GM19438 (cell line): ENCODE data around the gene MLPH.
"Not testable (repeated sequence)": the region's sequence is repeated elsewhere in the genome, so short reads cannot be mapped to it uniquely, and the experiment has no call there.

ENCODE experiments used
- ATAC-seq: cut with Tn5 transposase; IDR thresholded peaks from one replicate; pipeline ENCODE4 v1.9.1; 2021; ENCODE audit warnings: low read depth; ENCODE audit not compliant: unreplicated experiment

Gene MLPH

GRCh38 chr2:237457388-237457941 lies 29.6 kb upstream of the MLPH start:
- no peak for ATAC-seq

- ATAC-seq, result no peak
Measured at GRCh38 chr2:237458519-237458918, 28.5 kb upstream of the MLPH start.

- ATAC-seq, result no peak
Measured at GRCh38 chr2:237459226-237459625, 27.8 kb upstream of the MLPH start.

GRCh38 chr2:237459741-237460174 lies 27.3 kb upstream of the MLPH start:
- ATAC-seq, result no peak

DNA sequence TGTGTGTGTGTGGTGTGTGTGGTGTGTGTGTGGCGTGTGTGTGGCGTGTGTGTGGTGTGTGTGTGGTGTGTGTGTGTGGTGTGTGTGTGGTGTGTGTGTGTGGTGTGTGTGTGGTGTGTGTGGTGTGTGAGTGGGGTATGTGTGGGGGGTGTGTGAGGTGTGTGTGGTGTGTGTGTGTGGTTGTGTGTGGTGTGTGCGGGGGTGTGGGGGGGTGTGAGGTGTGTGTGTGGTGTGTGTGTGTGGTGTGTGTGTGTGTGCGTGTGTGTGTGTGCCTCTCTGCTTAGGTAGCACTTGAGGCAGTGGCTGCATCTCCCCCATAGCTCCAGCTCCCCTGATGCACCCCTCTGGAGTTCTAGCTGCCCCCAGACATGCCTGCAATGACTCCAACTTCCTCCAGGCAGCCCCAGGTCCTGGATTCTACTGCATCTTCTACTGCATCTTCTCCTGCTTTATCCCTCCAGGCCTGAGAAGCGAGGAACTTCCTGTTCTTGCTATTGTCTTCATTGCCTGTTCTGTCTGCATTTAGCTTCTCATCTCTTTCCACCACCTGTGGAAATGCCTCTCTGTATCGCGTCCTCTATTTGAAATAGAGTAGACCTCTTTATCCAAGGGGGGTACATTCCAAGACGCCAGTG lies 22.2 kb upstream of the MLPH start:
- ATAC-seq, result no peak

DNA sequence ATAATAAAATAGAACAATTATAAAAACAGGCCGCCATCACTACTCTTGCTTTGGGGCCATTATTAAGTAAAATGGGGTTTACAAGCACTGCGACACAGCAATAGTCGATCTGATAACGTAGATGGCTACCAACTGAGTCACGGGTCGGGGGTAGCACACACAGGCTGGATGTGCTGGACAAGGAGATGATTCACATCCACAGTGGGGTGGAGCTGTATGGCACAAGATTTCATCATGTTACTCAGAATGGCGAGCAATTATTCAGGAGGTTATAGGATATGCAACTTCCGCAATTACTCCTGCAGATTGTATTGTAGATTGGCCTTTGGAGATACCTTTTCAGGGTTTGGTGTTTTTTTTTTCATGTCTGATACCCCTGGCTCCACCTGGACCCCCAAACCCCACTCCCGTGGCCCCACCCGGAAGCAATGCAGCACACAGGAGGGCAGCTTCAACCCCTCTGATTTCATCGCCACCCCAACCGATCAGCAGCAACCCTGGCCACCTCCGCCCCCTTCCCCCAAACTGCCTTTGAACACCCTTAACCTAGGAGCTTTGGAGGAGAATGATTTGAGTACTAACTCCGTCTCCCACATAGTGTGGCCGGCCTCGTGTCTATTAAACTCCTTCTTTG lies 21.4 kb upstream of the MLPH start:
- no peak for ATAC-seq

- ATAC-seq, result no peak
Measured at GRCh38 chr2:237466211-237466610, 20.8 kb upstream of the MLPH start.

- ATAC-seq, result no peak
Measured at GRCh38 chr2:237467447-237468179, 19.4 kb upstream of the MLPH start.

GRCh38 chr2:237469410-237469809 lies 17.6 kb upstream of the MLPH start:
- ATAC-seq, result not testable (repeated sequence)

- no peak for ATAC-seq
Measured at GRCh38 chr2:237469849-237470248, 17.2 kb upstream of the MLPH start.

DNA sequence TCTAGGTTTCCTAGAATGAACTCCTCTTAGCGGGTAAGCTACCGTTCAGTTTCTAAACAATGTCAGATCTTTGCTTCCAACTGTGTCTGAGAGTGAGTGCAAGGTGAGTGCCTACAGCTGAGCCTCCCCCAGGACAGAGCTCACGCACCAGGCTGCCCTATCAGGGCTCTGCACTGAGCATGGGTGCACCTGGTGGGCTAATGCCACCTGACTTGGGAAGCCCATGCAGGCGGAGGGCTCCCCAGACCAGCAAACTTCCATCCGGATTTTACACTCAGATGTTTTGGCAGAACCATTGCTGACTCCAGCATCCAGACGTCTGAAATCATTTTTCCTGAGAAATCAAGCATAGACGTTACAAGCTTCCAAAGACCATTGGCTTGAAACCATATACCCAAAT lies 16.1 kb upstream of the MLPH start:
- ATAC-seq, result no peak

DNA sequence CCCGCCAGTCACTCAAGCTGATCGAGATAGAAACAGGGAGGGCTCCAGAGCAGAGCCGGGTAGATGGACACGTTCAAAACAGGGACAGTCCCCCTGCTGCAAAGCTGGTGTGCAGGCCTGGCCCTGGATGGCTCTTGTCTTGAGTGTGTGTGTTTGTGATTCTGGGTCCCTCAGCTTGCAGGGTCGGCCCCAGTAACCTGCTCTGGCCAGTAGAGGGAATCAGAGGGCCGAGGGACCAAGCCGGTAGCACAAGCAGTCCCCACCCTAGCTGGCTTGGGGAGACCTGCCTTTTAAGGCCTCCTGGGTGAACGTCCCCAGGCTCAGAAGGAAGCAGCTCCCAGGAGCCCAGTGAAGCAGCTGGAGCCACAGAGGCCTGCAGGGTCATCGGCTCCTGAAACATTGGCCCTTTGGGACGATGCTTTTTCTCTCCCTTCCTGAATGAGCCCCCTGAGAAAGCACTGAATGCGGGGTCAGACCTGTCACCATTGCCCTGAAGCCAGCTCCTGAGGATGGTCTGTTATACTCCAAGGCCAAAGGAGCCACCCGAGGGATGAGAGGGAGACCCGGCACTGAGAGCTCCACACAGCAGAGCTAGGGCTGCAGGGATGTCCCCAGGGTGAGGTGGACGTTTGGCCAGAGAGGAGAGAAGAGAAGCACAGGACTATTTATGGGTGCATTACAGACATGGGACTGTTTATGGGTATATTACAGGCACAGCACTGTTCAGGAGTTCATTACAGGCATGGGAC lies 15.4 kb upstream of the MLPH start:
- ATAC-seq, result no peak

DNA sequence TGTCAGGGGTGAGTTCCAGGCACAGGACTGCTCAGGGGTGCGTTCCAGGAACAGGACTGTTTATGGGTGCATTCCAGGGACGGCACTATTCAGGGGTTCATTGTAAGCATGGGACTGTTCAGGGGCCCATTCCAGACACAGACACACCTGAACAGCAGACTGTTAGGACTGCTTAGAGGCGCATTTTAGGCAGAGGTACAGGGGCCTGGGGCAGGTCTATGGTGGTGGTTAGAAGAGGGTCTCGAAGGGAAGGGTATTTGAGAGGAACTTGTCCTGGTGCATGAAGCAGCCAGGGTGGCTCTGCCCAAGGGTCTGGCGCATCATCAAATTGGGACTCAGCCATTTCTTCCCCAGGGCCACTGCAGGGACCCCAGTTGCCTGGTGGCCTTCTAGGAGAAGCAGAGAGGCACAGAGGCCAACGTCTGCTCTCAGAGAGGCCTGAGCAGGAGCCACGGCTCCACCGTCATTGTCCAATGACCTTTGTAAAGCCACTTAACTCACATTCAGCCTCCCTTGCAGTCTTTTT lies 14.8 kb upstream of the MLPH start:
- no peak for ATAC-seq

- no peak for ATAC-seq
Measured at GRCh38 chr2:237472909-237473877, 13.9 kb upstream of the MLPH start.

DNA sequence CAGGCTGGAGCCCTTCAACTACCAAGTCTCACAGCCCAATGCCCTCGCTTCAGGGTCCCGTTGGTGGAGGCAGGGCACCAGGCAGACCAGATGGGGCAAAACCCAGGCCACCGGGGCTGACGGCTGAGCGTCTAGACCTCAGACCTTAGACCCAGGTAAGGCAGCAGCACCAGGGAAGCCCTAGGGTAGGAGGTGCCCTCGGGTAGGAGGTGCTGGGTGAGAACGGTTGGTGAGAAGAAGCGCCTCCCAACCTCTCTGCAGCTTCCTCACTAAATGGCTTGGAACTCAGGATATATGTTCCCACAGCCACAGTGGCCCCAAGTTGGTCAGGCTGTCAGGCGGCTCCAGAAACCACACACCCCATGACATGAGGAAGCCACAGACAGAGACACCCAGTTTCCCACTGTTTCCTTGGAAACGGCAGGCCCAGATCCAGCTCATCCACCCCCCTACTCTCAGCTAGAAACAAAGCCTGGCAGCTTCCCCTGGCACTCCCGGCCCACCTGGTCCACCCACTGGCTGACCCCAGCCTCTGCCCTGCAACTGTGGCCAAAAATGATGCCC lies 13.1 kb upstream of the MLPH start:
- no peak for ATAC-seq

DNA sequence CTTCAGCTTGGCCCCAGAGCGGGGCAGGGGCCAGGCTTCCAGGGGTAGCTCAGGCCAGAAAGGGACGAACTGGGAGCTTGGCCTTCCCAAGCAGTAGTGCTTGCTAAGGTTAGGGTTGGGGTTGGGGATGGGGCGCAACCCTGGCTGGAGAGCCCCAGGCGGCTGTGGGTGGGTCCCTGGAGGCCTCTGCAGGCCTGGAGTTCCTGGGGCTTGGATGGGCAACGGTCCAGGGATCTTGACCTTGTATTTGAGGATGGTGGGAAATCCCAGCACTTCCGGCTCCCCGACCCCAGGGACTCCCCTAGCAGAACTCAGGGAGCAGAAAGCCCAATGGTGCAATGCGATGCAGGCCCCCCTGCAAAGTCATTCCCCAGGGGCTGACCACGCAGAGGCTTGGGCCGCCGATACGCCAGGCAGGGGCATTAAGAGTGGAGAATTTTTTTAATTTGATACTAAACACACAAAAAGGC lies 12.6 kb upstream of the MLPH start:
- ATAC-seq, result no peak

DNA sequence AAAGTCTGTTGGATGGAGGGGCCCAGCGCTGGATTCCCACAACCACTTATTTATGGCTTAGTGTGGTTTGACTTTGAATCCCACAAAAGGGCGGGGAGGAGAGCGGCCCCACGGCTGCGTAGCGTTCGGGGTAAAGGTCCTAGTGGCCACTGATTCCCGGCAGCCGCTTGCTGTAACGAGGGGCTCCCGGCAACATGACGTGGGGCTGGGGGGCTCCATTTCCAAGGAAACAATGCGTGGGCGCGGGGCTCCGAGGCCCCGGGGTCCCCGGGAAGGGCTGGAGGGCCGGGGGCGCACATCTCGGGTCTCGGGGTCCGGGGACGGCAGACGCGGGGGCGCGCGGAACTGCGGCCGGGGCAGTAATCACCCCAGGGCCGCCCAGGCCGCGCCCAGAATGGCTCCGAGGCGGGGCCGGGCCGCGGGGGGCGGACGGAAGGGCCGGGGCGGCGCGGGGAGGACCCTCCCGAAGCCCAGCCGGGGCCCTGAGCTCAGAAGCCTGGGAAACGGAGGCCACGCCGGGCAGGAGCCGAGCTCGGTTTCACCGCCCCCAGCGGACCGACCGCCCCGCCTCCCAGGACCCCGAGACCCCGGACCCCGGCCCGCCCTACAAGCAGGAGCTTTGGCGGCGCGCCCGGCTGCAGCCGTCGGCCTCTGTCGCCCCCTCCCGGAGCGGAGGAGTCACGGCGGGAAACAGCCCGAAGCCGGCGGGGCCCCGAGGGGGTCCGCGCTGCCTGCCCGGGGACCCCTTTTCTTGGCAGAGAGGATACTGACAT lies 11.9 kb upstream of the MLPH start:
- peak; percentile 83 for ATAC-seq

DNA sequence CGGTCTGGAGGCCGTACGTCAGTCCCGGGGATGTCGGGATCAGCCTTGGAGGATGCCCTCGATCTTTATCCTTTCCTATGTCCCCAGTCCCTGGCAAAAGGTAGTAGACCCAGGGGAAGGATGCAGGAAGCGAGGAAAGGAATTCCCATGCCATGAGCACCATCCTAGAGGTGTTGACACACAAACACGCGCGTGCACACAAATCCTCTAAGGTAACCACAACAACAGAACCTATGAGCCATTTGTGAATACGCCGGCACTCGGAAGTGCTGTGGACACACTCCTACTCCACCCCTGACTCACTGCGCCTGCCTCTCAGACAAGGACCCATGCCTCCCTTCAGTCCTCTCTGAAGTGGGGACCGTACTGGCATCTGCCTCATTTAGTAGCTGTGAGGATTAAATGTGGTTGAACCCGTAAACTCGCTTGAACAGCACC lies 11.3 kb upstream of the MLPH start:
- ATAC-seq, result peak; percentile 10
